Measurements from ENCODE around the gene GALNT9. TPM values are rescaled to one million over a fixed set of nuclear protein-coding genes. Genes with fewer than 3 reads are reported as not detected.

GALNT9 gene
- total RNA-seq, 1 experiment from 2014 or later = 2.6 TPM

DNA sequence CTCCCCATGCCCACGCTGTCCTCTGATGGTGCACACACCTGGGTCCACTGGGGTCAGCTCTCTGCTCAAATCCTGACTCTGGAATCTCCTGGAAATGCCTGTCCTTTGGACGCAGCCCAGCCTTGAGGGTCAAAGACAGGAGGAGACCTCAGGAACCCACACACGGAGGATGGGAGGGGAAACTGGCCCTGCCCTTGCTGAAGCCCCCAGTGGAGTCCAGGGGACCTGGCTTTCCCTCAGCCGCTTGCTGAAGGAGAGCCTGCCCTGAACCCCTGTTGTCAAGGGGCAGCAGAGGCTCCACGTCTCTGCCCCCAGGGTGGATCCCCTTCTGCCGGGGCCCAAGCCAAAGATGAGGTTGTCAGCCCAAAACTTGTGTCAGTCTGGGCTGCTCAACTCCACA, 16.9 kb downstream of the GALNT9 start:
- Histone ChIP-seq H3K79me2 (ENCODE audit: insufficient read depth, low read length) (no peaks in the 10 kb centered on the region), H3K4me1 (ENCODE audit: control insufficient read depth in 1 of 2, insufficient read depth in 2 of 2, low read length in 2 of 2) (no peaks in the 10 kb centered on the region), H3K9me3 (ENCODE audit: control insufficient read depth in 1 of 2, insufficient read depth in 1 of 2, low read depth in 1 of 2, low read length in 2 of 2) (peaks cover 0 to 6% of the 10 kb centered on the region in 2 experiments; a peak in 2 of 4 replicates), H3K4me2 (ENCODE audit: low read length) (no peak overlapping the region), H3K9me2 (ENCODE audit: insufficient read depth) (no peaks in the 10 kb centered on the region), H3K4me3 (replicated peaks in 1 of 2; ENCODE audit: low read depth in 1 of 2, low read length in 2 of 2) (no peak overlapping the region), H4K20me1 (ENCODE audit: insufficient read depth) (no peaks in the 10 kb centered on the region), H3K27ac (ENCODE audit: low read depth, low read length) (no peak overlapping the region), H2AFZ (ENCODE audit: low read depth, low read length, poor library complexity, severe bottlenecking) (no peak overlapping the region), H3K9ac (ENCODE audit: low read length) (no peak overlapping the region), H3K27me3 (ENCODE audit: insufficient read depth, low read length) (no peaks in the 10 kb centered on the region), H3K36me3 (ENCODE audit: control insufficient read depth in 1 of 2, insufficient read depth in 2 of 2, low read length in 2 of 2) (no peaks in the 10 kb centered on the region)
- ATAC-seq (no peak), DNase-seq (ENCODE audit: low read depth, low spot score) (no peak)
- no TSS peak for BruUV-seq (replicated peaks)
- ChIA-PET POLR2A (no interaction called here), RAD21 (ENCODE audit: low non-redundant PET in 1 of 2, low total read pairs in 2 of 2, uncharacterized antibody in 2 of 2, unreplicated experiment in 2 of 2) (no interaction called here), CTCF (no interaction called here)
- intact Hi-C loops (cut with micrococcal nuclease) = no loop called here
- TF ChIP-seq, protein P1, sequence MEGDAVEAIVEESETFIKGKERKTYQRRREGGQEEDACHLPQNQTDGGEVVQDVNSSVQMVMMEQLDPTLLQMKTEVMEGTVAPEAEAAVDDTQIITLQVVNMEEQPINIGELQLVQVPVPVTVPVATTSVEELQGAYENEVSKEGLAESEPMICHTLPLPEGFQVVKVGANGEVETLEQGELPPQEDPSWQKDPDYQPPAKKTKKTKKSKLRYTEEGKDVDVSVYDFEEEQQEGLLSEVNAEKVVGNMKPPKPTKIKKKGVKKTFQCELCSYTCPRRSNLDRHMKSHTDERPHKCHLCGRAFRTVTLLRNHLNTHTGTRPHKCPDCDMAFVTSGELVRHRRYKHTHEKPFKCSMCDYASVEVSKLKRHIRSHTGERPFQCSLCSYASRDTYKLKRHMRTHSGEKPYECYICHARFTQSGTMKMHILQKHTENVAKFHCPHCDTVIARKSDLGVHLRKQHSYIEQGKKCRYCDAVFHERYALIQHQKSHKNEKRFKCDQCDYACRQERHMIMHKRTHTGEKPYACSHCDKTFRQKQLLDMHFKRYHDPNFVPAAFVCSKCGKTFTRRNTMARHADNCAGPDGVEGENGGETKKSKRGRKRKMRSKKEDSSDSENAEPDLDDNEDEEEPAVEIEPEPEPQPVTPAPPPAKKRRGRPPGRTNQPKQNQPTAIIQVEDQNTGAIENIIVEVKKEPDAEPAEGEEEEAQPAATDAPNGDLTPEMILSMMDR (IDR thresholded peaks at IDR 0.05 in 2 of 3, conservative IDR thresholded peaks at IDR 0.05 in 1 of 3; ENCODE audit: borderline replicate concordance in 1 of 3, insufficient read depth in 1 of 3, low read depth in 2 of 3, low read length in 2 of 3) = no peak
- TF ChIP-seq, protein P2, sequence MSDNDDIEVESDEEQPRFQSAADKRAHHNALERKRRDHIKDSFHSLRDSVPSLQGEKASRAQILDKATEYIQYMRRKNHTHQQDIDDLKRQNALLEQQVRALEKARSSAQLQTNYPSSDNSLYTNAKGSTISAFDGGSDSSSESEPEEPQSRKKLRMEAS (IDR thresholded peaks at IDR 0.05) = no peak
- TF ChIP-seq POLR2A (IDR thresholded peaks at IDR 0.05; ENCODE audit: borderline replicate concordance, extremely low read depth, insufficient read depth, insufficient read length) (no peak), ZFX (IDR thresholded peaks at IDR 0.05) (no peak), CEBPB (IDR thresholded peaks at IDR 0.05; ENCODE audit: low read depth) (no peak), SP1 (IDR thresholded peaks at IDR 0.05; ENCODE audit: low read depth) (no peak)
- TF ChIP-seq, protein P3, sequence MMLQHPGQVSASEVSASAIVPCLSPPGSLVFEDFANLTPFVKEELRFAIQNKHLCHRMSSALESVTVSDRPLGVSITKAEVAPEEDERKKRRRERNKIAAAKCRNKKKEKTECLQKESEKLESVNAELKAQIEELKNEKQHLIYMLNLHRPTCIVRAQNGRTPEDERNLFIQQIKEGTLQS (IDR thresholded peaks at IDR 0.05) = no peak
- TF ChIP-seq, protein P4, sequence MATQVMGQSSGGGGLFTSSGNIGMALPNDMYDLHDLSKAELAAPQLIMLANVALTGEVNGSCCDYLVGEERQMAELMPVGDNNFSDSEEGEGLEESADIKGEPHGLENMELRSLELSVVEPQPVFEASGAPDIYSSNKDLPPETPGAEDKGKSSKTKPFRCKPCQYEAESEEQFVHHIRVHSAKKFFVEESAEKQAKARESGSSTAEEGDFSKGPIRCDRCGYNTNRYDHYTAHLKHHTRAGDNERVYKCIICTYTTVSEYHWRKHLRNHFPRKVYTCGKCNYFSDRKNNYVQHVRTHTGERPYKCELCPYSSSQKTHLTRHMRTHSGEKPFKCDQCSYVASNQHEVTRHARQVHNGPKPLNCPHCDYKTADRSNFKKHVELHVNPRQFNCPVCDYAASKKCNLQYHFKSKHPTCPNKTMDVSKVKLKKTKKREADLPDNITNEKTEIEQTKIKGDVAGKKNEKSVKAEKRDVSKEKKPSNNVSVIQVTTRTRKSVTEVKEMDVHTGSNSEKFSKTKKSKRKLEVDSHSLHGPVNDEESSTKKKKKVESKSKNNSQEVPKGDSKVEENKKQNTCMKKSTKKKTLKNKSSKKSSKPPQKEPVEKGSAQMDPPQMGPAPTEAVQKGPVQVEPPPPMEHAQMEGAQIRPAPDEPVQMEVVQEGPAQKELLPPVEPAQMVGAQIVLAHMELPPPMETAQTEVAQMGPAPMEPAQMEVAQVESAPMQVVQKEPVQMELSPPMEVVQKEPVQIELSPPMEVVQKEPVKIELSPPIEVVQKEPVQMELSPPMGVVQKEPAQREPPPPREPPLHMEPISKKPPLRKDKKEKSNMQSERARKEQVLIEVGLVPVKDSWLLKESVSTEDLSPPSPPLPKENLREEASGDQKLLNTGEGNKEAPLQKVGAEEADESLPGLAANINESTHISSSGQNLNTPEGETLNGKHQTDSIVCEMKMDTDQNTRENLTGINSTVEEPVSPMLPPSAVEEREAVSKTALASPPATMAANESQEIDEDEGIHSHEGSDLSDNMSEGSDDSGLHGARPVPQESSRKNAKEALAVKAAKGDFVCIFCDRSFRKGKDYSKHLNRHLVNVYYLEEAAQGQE (IDR thresholded peaks at IDR 0.05; ENCODE audit: low read depth) = no peak
- TF ChIP-seq, protein P5, sequence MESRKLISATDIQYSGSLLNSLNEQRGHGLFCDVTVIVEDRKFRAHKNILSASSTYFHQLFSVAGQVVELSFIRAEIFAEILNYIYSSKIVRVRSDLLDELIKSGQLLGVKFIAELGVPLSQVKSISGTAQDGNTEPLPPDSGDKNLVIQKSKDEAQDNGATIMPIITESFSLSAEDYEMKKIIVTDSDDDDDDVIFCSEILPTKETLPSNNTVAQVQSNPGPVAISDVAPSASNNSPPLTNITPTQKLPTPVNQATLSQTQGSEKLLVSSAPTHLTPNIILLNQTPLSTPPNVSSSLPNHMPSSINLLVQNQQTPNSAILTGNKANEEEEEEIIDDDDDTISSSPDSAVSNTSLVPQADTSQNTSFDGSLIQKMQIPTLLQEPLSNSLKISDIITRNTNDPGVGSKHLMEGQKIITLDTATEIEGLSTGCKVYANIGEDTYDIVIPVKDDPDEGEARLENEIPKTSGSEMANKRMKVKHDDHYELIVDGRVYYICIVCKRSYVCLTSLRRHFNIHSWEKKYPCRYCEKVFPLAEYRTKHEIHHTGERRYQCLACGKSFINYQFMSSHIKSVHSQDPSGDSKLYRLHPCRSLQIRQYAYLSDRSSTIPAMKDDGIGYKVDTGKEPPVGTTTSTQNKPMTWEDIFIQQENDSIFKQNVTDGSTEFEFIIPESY (IDR thresholded peaks at IDR 0.05; ENCODE audit: extremely low read depth, insufficient replicate concordance, low read length) = no peak

Measured in HCT116 (cell line).